ENCODE data around the gene CRYL1. TPM values are rescaled to one million over a fixed set of nuclear protein-coding genes. Genes with fewer than 3 reads are reported as not detected.
A peak's percentile ranks its signal among the peaks of the same experiment; 100 is the strongest.

The CRYL1 gene
- total and polyA plus RNA-seq, 2 of the 13 experiments (the other 11 are each of a cell fraction or from before 2014, with no cell fraction given) = 57.2 to 115 TPM

GRCh38 chr13:20505405-20506366, 20.0 kb downstream of the CRYL1 start (continued):
- no peak for TF ChIP-seq ZBTB39 (CRISPR knock-in tag; IDR thresholded peaks at IDR 0.05)
- TF ChIP-seq POLR2AphosphoS5 (IDR thresholded peaks at IDR 0.05; ENCODE audit: low read depth, low read length) = peak; percentile 44; the same call in 1 of the 2 replicates
- TF ChIP-seq HCFC1 (IDR thresholded peaks at IDR 0.05; ENCODE audit: low read depth, low read length) = no peak
- TF ChIP-seq BRD4 (CRISPR knock-in tag; IDR thresholded peaks at IDR 0.05) = peak; percentile 49; the same call in 1 of the 2 replicates
- TF ChIP-seq THAP11 (CRISPR knock-in tag; IDR thresholded peaks at IDR 0.05) = no peak
- TF ChIP-seq ZNF343 (CRISPR knock-in tag; IDR thresholded peaks at IDR 0.05) = no peak
- TF ChIP-seq, protein P1, sequence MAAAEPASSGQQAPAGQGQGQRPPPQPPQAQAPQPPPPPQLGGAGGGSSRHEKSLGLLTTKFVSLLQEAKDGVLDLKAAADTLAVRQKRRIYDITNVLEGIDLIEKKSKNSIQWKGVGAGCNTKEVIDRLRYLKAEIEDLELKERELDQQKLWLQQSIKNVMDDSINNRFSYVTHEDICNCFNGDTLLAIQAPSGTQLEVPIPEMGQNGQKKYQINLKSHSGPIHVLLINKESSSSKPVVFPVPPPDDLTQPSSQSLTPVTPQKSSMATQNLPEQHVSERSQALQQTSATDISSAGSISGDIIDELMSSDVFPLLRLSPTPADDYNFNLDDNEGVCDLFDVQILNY (CRISPR knock-in tag; conservative IDR thresholded peaks at IDR 0.05) = no peak
- TF ChIP-seq, protein P2, sequence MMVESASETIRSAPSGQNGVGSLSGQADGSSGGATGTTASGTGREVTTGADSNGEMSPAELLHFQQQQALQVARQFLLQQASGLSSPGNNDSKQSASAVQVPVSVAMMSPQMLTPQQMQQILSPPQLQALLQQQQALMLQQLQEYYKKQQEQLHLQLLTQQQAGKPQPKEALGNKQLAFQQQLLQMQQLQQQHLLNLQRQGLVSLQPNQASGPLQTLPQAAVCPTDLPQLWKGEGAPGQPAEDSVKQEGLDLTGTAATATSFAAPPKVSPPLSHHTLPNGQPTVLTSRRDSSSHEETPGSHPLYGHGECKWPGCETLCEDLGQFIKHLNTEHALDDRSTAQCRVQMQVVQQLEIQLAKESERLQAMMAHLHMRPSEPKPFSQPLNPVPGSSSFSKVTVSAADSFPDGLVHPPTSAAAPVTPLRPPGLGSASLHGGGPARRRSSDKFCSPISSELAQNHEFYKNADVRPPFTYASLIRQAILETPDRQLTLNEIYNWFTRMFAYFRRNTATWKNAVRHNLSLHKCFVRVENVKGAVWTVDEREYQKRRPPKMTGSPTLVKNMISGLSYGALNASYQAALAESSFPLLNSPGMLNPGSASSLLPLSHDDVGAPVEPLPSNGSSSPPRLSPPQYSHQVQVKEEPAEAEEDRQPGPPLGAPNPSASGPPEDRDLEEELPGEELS (CRISPR knock-in tag; IDR thresholded peaks at IDR 0.05) = peak; percentile 87
- TF ChIP-seq ZBTB44 (CRISPR knock-in tag; IDR thresholded peaks at IDR 0.05) = no peak
- TF ChIP-seq MYPOP (CRISPR knock-in tag; IDR thresholded peaks at IDR 0.05) = peak; percentile 67; the same call in 1 of the 2 replicates
- TF ChIP-seq ZNF446 (CRISPR knock-in tag; IDR thresholded peaks at IDR 0.05) = no peak
- peak; percentile 47; the same call in 1 of the 2 replicates for TF ChIP-seq TBX3 (IDR thresholded peaks at IDR 0.05; ENCODE audit: borderline replicate concordance)
- peak; percentile 81 for TF ChIP-seq SAP130 (CRISPR knock-in tag; IDR thresholded peaks at IDR 0.05; ENCODE audit: low read depth)
- no peak for TF ChIP-seq SRSF1 (optimal IDR thresholded peaks at IDR 0.05; ENCODE audit: low read depth, low read length)
- no peak for TF ChIP-seq ZNF224 (CRISPR knock-in tag; IDR thresholded peaks at IDR 0.05)
- 0 out of 2 replicates have a peak, but pooled peaks have one; percentile 40 for TF ChIP-seq TCF7L2 (IDR thresholded peaks at IDR 0.05; ENCODE audit: low read depth, low read length)
- peak; percentile 93 for TF ChIP-seq MED1 (CRISPR knock-in tag; IDR thresholded peaks at IDR 0.05)
- TF ChIP-seq ZNF256 (CRISPR knock-in tag; conservative IDR thresholded peaks at IDR 0.05) = no peak
- peak; percentile 84 for TF ChIP-seq CREM (IDR thresholded peaks at IDR 0.05)
- TF ChIP-seq CREM (CRISPR knock-in tag; IDR thresholded peaks at IDR 0.05) = no peak
- no peak for TF ChIP-seq ZNF724P (CRISPR knock-in tag; IDR thresholded peaks at IDR 0.05; ENCODE audit: borderline replicate concordance)
- TF ChIP-seq SAFB2 (CRISPR knock-in tag; IDR thresholded peaks at IDR 0.05; ENCODE audit: borderline replicate concordance, low read depth) = no peak

Data from HepG2 (cell line).